ENCODE results near the gene INSYN2B.
"Not testable (repeated sequence)": the region's sequence is repeated elsewhere in the genome, so short reads cannot be mapped to it uniquely, and the experiment has no call there.

INSYN2B gene

DNA sequence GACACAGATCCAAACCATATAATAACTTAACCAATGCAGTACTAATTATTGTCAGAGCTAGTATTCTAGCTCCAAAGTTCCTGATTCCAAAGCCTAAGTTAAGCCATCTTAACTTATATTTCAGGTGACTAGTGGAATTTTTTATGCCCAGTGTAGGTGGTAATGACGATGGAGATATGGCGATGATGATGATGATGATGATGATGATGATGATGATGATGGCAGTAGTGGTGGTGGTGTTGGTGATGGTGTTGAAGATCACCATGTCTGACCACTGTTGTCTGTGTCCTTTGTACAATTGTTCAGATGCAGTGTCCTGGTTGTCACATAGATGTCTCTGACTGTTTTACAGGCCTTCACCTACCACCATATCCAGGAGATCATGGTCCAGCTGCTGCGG, 139.9 kb downstream of the INSYN2B start:
- DNase-seq, result no peak

DNA sequence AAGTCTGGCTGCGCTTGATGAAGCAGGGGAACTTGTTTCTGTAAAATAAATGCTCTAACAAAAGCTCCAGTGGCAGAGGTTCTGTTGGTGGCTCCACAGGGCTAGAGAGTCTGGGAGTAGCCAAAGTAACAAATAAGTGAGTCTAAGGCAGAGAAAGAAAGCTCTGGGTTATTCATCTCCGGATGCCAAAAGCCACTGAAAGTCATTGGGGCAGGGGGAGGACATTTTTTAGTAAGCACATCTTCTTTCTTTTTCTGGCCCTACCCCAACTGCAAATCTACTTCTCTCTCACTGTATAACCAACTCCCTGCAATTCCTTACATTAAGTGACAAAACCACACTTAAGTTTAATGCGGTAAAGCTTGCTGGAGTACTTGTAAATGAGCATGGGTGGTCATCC, 141.6 kb downstream of the INSYN2B start:
- no peak for DNase-seq

DNA sequence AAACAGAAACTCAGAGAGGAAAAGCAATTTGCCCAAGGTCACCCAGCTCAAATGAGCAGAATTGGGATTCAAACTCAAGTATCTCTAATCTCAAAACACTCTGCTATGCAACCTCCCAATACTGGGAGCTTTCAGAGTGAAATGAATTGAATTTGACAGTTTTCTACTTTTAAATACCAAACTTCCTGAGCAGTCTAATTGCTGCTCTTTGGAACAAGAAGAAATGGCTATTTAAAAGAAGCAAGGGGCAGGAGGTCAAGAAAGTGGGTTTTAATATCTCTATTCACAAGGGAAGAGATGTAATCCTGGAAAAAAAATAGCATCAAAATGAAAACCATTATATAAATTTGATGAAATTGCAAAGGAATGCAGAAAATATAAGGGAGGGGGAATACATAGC, 142.6 kb downstream of the INSYN2B start:
- no peak for DNase-seq

DNA sequence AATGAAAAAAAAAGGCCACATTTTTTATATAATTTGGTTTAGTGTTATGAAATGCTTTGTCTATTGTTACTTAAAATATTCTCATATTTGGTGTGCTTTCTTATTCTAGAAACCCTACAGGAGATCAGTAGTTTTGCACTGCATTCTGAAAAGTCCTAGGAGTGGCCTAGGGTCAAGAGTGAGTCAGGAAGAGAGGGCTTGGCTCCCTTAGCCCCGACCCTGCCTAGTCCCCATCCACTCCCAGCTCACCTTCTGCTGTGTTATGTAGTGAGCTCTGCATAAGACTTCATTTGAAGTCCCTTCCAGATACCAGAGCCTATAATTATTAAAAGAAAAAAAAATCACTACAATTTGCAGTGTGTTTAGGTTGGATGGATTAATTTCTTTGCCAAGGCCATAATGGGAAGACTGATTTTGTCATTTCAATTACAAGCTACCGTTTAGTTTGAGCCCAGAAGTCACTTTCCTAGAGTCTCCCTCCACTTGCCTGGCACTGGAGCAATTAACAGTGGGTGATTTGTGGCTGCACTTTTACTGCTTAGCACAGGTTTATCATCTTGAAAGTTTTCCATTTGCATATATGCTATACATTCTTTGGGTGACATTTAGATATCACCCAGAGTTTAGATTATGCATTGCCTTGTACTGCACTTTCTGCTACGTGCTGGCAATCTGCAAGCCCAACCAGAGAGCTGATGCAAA, 143.3 kb downstream of the INSYN2B start:
- no peak for DNase-seq

DNA sequence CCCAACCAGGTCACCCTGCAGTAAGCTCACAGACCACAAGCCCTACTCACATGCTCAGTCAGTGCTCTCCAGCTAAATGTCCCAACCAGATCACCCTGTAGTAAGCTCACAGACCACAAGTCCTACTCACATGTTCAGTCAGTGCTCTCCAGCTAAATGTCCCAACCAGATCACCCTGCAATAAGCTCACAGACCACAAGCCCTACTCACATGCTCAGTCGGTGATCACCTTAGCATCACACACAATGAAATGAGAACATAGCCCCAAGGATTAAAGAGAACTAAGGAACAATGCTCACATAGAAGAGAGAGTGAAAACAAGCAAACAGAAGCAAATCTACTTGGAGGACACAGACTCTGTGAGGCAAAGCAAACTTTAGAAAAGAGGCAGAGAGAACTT, 145.8 kb downstream of the INSYN2B start:
- not testable (repeated sequence) for DNase-seq

DNA sequence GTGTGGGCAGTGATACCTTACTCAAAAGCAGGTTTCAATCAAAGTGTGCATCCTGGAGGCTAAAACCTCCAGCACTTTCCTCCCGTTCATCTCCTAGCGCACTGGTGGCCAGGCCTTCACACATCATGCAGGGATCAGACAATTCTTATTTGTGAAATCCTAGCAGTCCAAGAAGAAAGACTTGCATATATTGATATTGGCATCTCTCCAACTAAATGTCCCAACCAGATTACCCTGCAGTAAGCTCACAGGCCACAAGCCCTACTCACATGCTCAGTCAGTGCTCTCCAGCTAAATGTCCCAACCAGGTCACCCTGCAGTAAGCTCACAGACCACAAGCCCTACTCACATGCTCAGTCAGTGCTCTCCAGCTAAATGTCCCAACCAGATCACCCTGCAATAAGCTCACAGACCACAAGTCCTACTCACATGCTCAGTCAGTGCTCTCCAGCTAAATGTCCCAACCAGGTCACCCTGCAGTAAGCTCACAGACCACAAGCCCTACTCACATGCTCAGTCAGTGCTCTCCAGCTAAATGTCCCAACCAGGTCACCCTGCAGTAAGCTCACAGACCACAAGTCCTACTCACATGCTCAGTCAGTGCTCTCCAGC, 146.5 kb downstream of the INSYN2B start:
- DNase-seq, result not testable (repeated sequence)

DNA sequence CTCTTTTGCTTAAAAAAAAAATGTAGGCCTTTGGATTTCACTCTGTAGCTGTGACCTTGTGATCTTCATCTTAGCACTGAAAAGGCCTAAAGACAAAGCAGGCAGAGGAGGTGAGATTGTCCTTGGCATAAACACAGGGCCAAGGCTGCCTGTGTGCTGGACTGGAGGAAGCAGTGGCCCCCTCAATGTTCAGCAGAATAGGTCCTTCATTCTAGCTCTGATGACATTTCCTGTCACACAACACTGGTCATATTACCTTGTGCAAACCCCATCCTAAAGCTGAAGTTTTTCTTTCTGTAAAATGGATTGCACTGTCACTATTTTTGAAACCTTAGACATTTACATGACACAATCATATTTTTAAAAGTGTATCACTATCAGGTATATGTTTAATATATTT, 147.4 kb downstream of the INSYN2B start:
- no peak for DNase-seq

DNA sequence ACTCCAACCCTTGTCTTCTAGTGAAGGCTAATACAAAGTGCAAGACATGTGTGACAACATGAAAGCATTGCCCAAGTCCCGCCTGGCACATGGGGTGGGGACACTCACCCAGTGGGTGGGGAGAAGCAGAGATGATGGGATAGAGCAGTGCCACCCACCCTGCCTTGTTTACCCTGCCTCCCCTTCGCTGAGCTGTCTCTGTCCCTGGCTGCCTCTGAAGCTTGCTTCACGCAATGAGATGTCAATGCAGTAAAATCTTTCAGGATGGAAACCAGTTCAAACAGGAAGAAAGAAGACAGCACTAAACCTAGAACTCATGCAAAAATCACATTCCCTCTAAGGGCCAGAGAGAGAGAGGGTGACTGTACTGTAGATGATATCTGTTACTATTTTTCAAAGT, 148.0 kb downstream of the INSYN2B start:
- DNase-seq, result no peak

DNA sequence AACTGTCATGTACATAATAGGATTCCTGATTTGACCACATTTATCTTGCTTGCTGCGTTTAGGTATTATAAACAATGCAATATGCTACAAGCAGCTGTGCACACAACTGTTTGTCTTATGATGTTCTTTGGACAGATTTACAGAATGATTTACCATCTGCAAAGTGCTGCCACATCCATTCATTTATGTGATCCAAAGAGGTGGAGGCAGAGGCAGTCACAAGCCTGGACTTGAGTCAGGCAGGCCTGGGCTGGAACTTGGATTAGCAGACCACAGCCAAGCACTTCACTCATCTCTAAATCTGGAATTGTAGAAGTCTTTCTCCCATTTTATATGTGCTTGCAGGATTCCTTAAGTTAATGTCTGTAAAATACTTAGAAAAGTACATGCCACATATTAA, 149.0 kb downstream of the INSYN2B start:
- DNase-seq, result no peak

DNA sequence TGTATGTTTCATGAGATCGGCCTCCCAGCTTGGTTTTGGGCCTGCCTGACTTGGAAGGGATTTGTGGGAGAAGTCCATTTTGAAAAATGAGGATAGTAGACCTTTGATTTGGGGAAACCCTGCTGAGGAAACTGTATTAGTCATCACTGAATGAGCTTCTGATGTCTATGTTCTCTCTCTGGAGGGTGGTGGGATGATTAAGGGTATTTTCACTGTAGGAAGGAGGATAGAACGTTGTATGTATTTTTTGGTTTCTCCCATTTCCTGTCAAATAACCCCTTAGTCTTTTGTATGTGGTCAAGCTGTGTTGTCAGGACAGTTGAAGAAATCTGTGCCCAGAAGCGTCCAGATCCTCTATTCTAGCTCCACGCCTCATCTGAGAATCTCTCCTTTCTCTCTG, 151.9 kb downstream of the INSYN2B start:
- DNase-seq, result no peak

DNA sequence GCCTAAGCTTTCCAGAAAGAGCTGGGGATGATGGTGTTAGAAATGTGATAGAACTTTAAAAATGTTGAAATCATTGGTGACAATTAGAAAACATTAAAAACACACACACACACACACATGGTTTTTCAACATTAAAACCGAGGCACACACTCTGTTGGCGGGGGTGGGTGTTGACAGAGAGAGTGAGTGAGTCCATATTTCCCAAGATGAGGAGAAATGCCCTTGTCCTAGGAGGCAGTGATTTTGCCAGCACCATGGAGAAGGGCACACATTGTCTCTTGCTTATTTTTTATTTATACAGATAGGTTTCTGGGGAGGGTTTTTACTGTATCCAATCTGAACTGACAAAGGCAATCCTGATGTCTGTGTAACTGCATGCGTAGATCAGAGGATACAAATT, 152.5 kb downstream of the INSYN2B start:
- no peak for DNase-seq

DNA sequence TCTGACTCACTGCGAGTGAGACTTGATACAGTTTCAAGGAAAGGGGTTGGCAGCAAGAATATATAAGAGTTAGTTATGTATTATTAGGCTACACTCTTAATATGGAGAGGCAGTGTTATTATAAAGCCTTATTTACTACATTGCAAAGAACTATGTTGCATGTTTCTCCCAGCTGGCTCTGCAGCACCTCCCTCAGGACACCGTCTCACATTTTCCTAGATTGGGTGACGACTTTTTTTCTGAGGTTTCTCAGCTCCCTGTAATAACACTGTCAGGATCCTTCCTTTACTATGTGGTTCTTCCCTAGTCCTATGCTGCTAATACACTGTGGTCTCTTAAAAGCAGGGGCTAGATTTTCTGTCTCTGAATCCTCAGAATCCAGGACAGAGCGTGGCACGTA, 153.7 kb downstream of the INSYN2B start:
- DNase-seq, result no peak

DNA sequence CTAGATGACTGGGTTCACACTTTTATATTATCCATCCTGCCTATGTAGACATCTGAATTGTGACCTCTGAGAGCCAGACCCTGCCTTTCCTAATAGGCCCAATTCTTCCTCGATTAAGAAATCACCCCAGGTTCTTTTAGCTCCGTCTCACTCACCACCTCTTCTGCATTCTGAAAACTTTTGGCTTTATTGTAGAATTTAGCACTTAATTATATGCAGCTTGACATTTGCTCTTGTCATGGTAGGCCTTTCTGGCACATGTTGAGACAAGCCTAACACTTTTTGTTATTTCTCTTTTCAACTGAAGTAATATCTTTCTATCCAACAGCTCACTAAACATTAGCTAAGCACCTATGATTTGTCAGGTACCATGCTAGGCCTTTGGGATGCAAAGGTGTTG, 163.3 kb downstream of the INSYN2B start:
- DNase-seq, result no peak

DNA sequence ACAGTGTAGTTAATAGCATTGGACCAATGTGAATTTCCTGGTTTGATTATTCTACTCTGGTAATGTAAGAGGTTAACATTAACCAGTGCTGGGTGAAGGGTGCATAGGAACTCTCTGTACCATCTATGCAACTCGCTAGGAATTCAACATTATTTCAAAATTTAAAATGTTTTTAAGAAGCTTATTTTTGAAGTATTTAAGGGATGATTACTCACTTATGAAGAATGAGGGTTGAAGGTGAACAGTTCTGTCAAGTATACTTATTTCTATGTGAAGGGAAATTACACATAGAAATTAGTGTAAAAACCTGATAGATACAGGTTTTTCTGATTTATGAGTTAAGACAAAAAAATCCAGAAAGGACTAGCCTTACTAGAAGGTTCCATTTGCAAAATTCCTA, 165.8 kb downstream of the INSYN2B start:
- no peak for DNase-seq

Measured in NCI-H2227 treated with DMSO at 0.1 percent for 48 hours (cell line).